Retinal pigment epithelial cell (primary cell): ENCODE measurements around the gene MRPS34.

Source experiments
- DNase-seq: peaks from one replicate; pipeline ENCODE4 v3.0.0-alpha.2; 2010; ENCODE audit warnings: low read depth
- H3K4me3 ChIP-seq: 2 replicates; pipeline ENCODE4 v1.5.1; 2011; ENCODE audit warnings: mild to moderate bottlenecking, low read length, control low read depth, moderate library complexity
- CTCF ChIP-seq: conservative IDR thresholded peaks from 2 replicates; pipeline ENCODE4 v1.5.1; 2011; ENCODE audit warnings: low read depth, low read length, control low read depth, inconsistent platforms

The MRPS34 gene

GRCh38 chr16:1818204-1818872, 45.4 kb upstream of the MRPS34 start:
- TF ChIP-seq CTCF, result no peak
- no peak overlapping the region for H3K4me3 ChIP-seq
- DNase-seq, result no peak

- no peak for DNase-seq
- TF ChIP-seq CTCF, result no peak
- no peak overlapping the region for H3K4me3 ChIP-seq
These were observed 44.8 kb upstream of the MRPS34 start for GRCh38 chr16:1817716-1818115.

GRCh38 chr16:1817276-1817589, 44.3 kb upstream of the MRPS34 start:
- no peak overlapping the region for H3K4me3 ChIP-seq
- no peak for TF ChIP-seq CTCF
- no peak for DNase-seq

GRCh38 chr16:1816396-1817275, 43.7 kb upstream of the MRPS34 start:
- TF ChIP-seq CTCF, result no peak
- no peak for DNase-seq
- H3K4me3 ChIP-seq, result no peak overlapping the region

GRCh38 chr16:1815461-1815860, 42.5 kb upstream of the MRPS34 start:
- DNase-seq, result no peak
- H3K4me3 ChIP-seq, result no peak overlapping the region
- TF ChIP-seq CTCF, result no peak

- no peak for DNase-seq
- peak; percentile 61 for TF ChIP-seq CTCF
- H3K4me3 ChIP-seq, result no peak overlapping the region
These were observed 39.8 kb upstream of the MRPS34 start for GRCh38 chr16:1812732-1813163.

GRCh38 chr16:1810536-1810935, 37.6 kb upstream of the MRPS34 start:
- H3K4me3 ChIP-seq, result no peak overlapping the region
- no peak for DNase-seq
- no peak for TF ChIP-seq CTCF
